GM19324 (cell line): ENCODE data around the gene MARK1.

Experiments used
- ATAC-seq: cut with Tn5 transposase; IDR thresholded peaks from one replicate; pipeline ENCODE4 v1.9.1; 2021; ENCODE audit warnings: mild to moderate bottlenecking, moderate library complexity; ENCODE audit not compliant: unreplicated experiment, low FRiP score

Gene MARK1

GRCh38 chr1:220687809-220688208 lies 159.9 kb downstream of the MARK1 start:
- no peak for ATAC-seq

- ATAC-seq = no peak
Measured at GRCh38 chr1:220689666-220690065, 161.7 kb downstream of the MARK1 start.

DNA sequence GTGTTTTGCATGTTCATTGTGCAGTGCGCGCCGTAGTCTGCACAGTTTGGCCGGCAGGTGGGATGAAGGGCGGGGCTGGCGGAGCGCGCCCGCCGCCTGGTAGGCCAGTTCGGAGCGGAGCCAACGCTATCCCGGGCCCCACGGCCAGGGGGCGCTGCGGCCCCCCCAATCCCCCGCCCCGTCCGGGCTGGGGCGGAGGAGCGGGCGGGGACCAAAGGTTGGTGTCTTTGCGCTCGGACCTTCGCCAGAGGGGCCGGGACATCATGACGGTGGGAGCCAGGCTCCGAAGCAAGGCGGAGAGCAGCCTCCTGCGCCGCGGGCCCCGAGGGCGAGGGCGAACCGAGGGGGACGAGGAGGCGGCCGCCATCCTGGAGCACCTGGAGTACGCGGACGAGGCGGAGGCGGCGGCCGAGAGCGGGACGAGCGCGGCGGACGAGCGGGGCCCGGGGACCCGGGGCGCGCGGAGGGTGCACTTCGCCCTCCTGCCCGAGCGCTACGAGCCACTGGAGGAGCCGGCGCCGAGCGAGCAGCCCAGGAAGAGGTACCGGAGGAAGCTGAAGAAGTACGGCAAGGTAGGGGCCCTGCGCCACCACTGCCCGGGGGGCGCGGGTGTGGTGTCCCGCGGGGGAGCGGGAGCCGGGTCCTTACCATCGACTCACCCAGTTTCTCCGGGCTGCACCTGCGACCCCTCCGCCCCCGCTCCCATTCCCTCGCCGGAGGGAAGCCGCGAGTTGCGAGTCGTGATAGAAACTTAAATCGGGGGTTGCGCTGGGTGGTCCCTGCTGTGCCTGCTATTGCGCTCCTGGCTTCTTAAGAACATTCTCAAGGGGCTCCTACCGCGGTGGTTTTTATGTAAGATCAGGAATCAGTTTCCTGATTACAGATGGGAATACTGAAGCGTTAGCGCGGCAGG lies 162.5 kb downstream of the MARK1 start, which contains the start of gene C1orf115:
C1orf115 (plus strand) TSS at position 224 of the 913 bp plus-strand sequence; CDS start at position 264, 40 bp downstream.
- ATAC-seq = peak; percentile 76

GRCh38 chr1:220691053-220691684 lies 163.2 kb downstream of the MARK1 start:
- ATAC-seq = no peak

- no peak for ATAC-seq
Measured at GRCh38 chr1:220692436-220693228, 164.7 kb downstream of the MARK1 start.

GRCh38 chr1:220694866-220695382 lies 167.0 kb downstream of the MARK1 start:
- ATAC-seq = no peak

DNA sequence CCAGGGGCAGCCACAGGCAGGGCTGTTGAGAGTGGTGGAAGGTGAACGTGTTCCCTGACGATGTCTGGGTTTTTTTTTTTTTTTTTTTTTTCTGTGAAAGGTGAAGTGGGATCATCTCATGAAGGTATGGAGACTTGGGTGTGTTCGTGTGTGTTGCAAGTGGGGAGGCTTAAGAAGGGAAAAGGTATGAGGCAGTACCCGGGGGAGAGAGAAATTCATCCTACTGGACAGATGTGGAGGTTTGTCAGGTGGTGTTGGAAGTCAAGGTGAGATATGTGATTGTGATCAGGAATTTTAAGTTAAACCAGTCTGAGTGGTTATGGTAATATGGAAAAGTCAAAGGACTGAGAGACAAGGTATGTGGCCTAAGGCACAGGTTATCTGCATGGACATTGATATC lies 167.5 kb downstream of the MARK1 start:
- no peak for ATAC-seq

DNA sequence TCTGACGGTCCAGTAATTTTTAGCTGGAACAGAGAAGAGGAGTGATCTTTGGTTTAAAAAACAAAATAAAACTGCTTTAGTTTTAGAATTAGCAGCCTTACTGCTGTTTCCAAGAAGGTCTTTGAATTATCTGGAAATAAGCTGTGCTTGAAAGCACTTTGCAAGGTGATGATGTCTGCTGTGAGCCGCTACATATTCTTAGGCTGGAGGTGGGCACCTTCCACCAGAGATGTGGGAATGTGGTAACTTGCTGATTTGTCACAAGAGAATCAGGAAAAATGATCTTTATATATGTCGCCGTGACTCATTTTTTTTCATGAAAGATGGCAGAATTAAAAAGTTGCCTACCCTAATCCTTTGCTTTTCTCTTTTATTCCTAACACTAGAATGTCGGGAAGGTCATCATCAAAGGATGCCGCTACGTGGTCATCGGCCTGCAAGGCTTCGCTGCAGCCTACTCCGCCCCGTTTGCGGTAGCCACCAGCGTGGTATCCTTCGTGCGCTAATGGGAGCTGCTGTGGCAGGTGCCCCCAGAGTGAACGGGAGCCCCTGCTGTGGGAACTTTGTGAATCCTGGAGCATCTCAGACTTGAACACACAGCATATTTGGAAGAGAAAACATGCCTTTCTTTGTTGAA lies 168.4 kb downstream of the MARK1 start:
- ATAC-seq = no peak

GRCh38 chr1:220696863-220697231 lies 168.9 kb downstream of the MARK1 start:
- ATAC-seq = no peak

GRCh38 chr1:220697326-220697725 lies 169.4 kb downstream of the MARK1 start:
- ATAC-seq = no peak

DNA sequence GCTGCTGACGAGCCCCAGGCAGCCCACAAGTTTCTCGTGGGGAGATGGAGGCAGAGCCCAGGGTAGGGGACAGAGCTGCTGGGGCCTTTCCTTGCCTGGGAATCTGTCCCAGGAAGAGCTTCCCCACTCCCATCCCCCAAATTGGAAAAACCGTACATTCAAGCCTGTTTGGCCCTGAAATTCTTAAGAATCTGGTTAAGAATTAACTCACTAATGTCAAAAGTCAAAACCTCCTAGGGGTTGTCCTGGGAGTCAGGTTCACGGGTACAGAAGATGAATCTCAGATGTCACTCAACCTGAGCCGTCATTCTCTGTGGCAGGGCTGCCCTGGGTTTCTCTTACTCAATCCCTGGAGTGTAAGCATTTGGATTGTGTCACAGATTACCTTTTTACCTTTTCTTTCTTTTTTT lies 170.7 kb downstream of the MARK1 start:
- no peak for ATAC-seq

GRCh38 chr1:220699044-220699443 lies 171.1 kb downstream of the MARK1 start:
- no peak for ATAC-seq

DNA sequence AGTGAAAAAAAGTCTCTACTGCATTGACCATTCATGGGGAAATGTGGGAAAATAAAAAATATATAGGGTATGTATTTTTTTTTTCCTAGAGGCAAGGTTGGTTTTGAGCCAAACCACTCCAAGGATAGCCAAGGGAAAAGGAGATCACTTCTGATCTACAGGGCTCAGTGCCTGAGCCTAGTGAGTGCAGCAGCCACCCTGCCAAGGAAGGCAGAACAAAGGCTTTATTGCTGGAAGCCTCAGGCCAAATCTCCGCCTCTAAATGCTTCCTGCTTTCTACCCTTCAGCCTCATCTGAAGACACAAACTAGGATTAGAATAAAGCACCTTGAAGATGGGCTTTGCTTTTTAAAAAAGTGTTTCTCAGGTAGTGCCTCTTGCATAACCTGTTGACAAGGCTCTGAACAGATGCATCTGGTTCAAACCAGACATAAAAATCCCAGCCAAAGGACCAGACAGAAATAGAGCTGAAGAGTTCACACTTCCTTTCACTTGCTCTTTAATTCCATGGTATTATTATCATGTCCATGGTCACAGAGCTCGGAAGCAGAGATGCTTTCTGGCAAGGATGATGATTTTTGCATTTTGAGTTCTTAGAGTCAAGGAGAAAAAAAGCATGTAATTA lies 172.7 kb downstream of the MARK1 start:
- no peak for ATAC-seq

GRCh38 chr1:220701974-220702373 lies 174.0 kb downstream of the MARK1 start:
- no peak for ATAC-seq

GRCh38 chr1:220702733-220703270 lies 174.9 kb downstream of the MARK1 start:
- ATAC-seq = no peak

GRCh38 chr1:220703305-220703704 lies 175.4 kb downstream of the MARK1 start:
- no peak for ATAC-seq

- ATAC-seq = no peak
Measured at GRCh38 chr1:220705782-220706181, 177.8 kb downstream of the MARK1 start.

DNA sequence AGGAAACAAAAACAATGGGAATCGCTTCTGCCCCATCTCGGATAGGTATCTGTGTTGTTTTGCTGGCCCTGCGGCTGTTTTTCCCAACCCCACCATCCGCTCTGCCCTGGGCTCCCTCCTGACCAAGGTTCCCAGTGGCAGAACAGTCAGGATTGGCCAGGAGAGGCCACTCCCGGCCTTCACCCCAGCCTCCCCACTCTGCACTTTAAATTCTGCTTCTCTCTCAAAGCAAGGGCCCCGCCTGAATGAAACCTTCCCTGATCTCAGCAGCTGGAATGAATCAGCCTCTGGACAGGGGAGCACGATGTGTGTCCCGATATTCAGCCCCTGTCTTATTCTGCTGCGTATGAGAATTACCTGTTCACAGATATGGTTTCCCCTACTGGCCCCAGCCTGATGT lies 178.5 kb downstream of the MARK1 start:
- ATAC-seq = no peak

GRCh38 chr1:220707160-220707559 lies 179.2 kb downstream of the MARK1 start:
- no peak for ATAC-seq

DNA sequence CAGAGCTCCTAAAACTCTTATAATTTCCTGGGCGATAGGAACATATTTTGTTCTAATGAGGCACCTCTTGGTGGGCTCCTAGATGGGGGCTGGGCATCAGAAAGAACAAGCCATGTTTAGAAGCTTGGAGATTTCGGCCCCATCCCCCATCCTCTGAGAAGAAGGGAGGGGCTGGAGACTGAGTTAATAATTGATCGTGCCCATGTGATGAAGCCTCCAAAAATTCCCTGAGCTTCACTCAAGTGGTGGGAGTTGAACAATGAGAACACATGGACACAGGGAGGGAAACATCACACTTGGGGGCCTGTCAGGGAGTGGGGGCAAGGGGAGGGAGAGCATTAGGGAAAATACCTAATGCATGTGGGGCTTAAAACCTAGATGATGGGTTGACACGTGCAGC lies 180.3 kb downstream of the MARK1 start:
- ATAC-seq = no peak
